IMR-90 (cell line): ENCODE data around the gene BNIP2. TPM values are rescaled to one million over a fixed set of nuclear protein-coding genes. Genes with fewer than 3 reads are reported as not detected.

Source experiments
- ATAC-seq: fragments of 200-7000 bp; cut with Tn5 transposase; 2 replicates; pipeline ENCODE4 v1.9.1; 2020; ENCODE audit warnings: low read depth, mild to moderate bottlenecking, moderate library complexity
- BruUV-seq: library from RNA; stranded (reverse); fragments of 400-500 nt; replicated peaks from 2 replicates; lab custom pipeline; 2021; lab: Mats Ljungman, UMichigan
- CTCF ChIA-PET: fragments of 300-600 bp; formaldehyde crosslinking; extraction: SDS; loops from one replicate; lab custom pipeline; 2021; ENCODE audit warnings: antibody characterized with exemption; lab: Yijun Ruan, JAX
- POLR2A ChIA-PET: fragments of 300-600 bp; sonication (Branson Sonifier 250); formaldehyde crosslinking; loops from one replicate; lab custom pipeline; 2022; ENCODE audit warnings: antibody characterized with exemption; ENCODE audit not compliant: unreplicated experiment; lab: Charles Lee
- DNase-seq: peaks from one replicate; pipeline ENCODE4 v3.0.0; 2013
- H2AFZ ChIP-seq: replicated peaks from 2 replicates; pipeline ENCODE3; 2013; ENCODE audit warnings: low read length, mild to moderate bottlenecking; ENCODE audit not compliant: poor library complexity
- H2AK5ac ChIP-seq: 2 replicates; pipeline ENCODE4 v1.6.1; 2013; ENCODE audit warnings: low read depth, low read length, inconsistent platforms
- H2AK9ac ChIP-seq: replicated peaks from 2 replicates; pipeline ENCODE3; 2013; ENCODE audit warnings: mild to moderate bottlenecking, low read depth, low read length, moderate library complexity; ENCODE audit not compliant: poor library complexity
- H2BK120ac ChIP-seq: 2 replicates; pipeline ENCODE4 v1.6.1; 2013; ENCODE audit warnings: low read depth, low read length, inconsistent platforms
- H2BK15ac ChIP-seq: 3 replicates; pipeline ENCODE4 v1.6.1; 2013; ENCODE audit warnings: low read depth, low read length, inconsistent platforms
- H2BK20ac ChIP-seq: 2 replicates; pipeline ENCODE4 v1.6.1; 2013; ENCODE audit warnings: low read depth, mild to moderate bottlenecking, inconsistent platforms, low read length, moderate library complexity
- H2BK5ac ChIP-seq: 2 replicates; pipeline ENCODE4 v1.6.1; 2013; ENCODE audit warnings: mild to moderate bottlenecking, low read depth, low read length, inconsistent platforms; ENCODE audit not compliant: poor library complexity, severe bottlenecking
- H3K14ac ChIP-seq: replicated peaks from 2 replicates; pipeline ENCODE4 v1.6.1; 2013; ENCODE audit warnings: low read depth, low read length, inconsistent platforms
- H3K18ac ChIP-seq: 2 replicates; pipeline ENCODE4 v1.6.1; 2013; ENCODE audit warnings: low read depth, low read length, control low read depth
- H3K23ac ChIP-seq: 2 replicates; pipeline ENCODE4 v1.6.1; 2013; ENCODE audit warnings: low read depth, low read length, inconsistent platforms
- H3K27ac ChIP-seq: 2 replicates; pipeline ENCODE4 v1.5.1; 2013; ENCODE audit warnings: mild to moderate bottlenecking, control low read depth, low read length; ENCODE audit not compliant: insufficient read depth
- H3K27me3 ChIP-seq: 2 replicates; pipeline ENCODE4 v1.6.1; 2013; ENCODE audit warnings: low read length; ENCODE audit not compliant: control insufficient read depth, insufficient read depth
- H3K36me3 ChIP-seq: 2 replicates; pipeline ENCODE4 v1.6.1; 2013; ENCODE audit warnings: low read length, mixed read lengths; ENCODE audit not compliant: control insufficient read depth, insufficient read depth
- H3K4ac ChIP-seq: 2 replicates; pipeline ENCODE4 v1.6.1; 2013; ENCODE audit warnings: low read depth, low read length, inconsistent platforms
- H3K4me1 ChIP-seq: 2 replicates; pipeline ENCODE4 v1.6.1; 2013; ENCODE audit warnings: low read length, mixed read lengths; ENCODE audit not compliant: control insufficient read depth, insufficient read depth
- H3K4me2 ChIP-seq: 2 replicates; pipeline ENCODE4 v1.6.1; 2013; ENCODE audit warnings: low read depth, mild to moderate bottlenecking, control low read depth, low read length, moderate library complexity
- H3K4me3 ChIP-seq: 2 replicates; pipeline ENCODE4 v1.5.1; 2013; ENCODE audit warnings: low read depth, mild to moderate bottlenecking, control low read depth, low read length, moderate library complexity; ENCODE audit not compliant: insufficient read depth
- H3K56ac ChIP-seq: 2 replicates; pipeline ENCODE4 v1.6.1; 2013; ENCODE audit warnings: low read length, inconsistent platforms; ENCODE audit not compliant: insufficient read depth; ENCODE audit errors: extremely low read depth
- H3K79me1 ChIP-seq, 2 experiments: 2 replicates each; pipeline ENCODE4 v1.6.1; 2013; ENCODE audit warnings: low read length in 2 of 2, inconsistent platforms in 1 of 2, low read depth in 1 of 2
- H3K9ac ChIP-seq: 2 replicates; pipeline ENCODE4 v1.6.1; 2013; ENCODE audit warnings: low read depth, low read length, control low read depth
- H3K9me1 ChIP-seq: 2 replicates; pipeline ENCODE4 v1.6.1; 2013; ENCODE audit warnings: low read length, inconsistent platforms; ENCODE audit not compliant: insufficient read depth
- H3K9me3 ChIP-seq: 2 replicates; pipeline ENCODE4 v1.6.1; 2013; ENCODE audit warnings: low read length; ENCODE audit not compliant: control insufficient read depth, insufficient read depth
- H4K20me1 ChIP-seq: 2 replicates; pipeline ENCODE4 v1.6.1; 2013; ENCODE audit warnings: low read length, inconsistent platforms; ENCODE audit not compliant: insufficient read depth
- H4K5ac ChIP-seq: 2 replicates; pipeline ENCODE4 v1.6.1; 2013; ENCODE audit warnings: mild to moderate bottlenecking, low read depth, low read length, control low read depth
- H4K8ac ChIP-seq, 2 experiments: 2 replicates each; pipeline ENCODE4 v1.6.1; 2013; ENCODE audit warnings: low read depth in 2 of 2, low read length in 2 of 2, control low read depth in 1 of 2, inconsistent platforms in 1 of 2
- H4K91ac ChIP-seq: 2 replicates; pipeline ENCODE4 v1.6.1; 2013; ENCODE audit warnings: low read depth, low read length, inconsistent platforms; ENCODE audit not compliant: insufficient read depth
- BHLHE40 ChIP-seq: fragments of 150-350 bp; IDR thresholded peaks from 2 replicates; pipeline ENCODE4 v1.6.1; 2016; ENCODE audit warnings: mild to moderate bottlenecking, low read depth, low read length
- CEBPB ChIP-seq: IDR thresholded peaks from 2 replicates; pipeline ENCODE4 v1.6.1; 2012; ENCODE audit warnings: low read depth, low read length, improper control_type of control experiment
- CHD1 ChIP-seq: IDR thresholded peaks from 2 replicates; pipeline ENCODE4 v1.6.1; 2012; ENCODE audit warnings: low read depth, low read length, improper control_type of control experiment
- ELK1 ChIP-seq: fragments of 150-350 bp; IDR thresholded peaks from 2 replicates; pipeline ENCODE4 v1.6.1; 2016; ENCODE audit warnings: low read depth, mild to moderate bottlenecking, low read length, moderate library complexity, borderline replicate concordance
- FOS ChIP-seq: fragments of 150-350 bp; IDR thresholded peaks from 2 replicates; pipeline ENCODE4 v1.6.1; 2016; ENCODE audit warnings: low read depth, low read length
- MAFK ChIP-seq: IDR thresholded peaks from 2 replicates; pipeline ENCODE4 v1.6.1; 2012; ENCODE audit warnings: low read depth, low read length, improper control_type of control experiment
- MXI1 ChIP-seq: IDR thresholded peaks from 2 replicates; pipeline ENCODE4 v1.6.1; 2012; ENCODE audit warnings: low read depth, mild to moderate bottlenecking, low read length, moderate library complexity, borderline replicate concordance
- RCOR1 ChIP-seq: IDR thresholded peaks from 2 replicates; pipeline ENCODE4 v1.6.1; 2012; ENCODE audit warnings: mild to moderate bottlenecking, low read length, improper control_type of control experiment; ENCODE audit not compliant: insufficient replicate concordance
- WGBS, 2 experiments: methylation state at CpG; one replicate each; pipeline versions ENCODE4 v1.1.5 to v1.1.7; 2013; ENCODE audit warnings: missing lambda C conversion rate in 2 of 2; ENCODE audit not compliant: insufficient read length in 1 of 2; ENCODE audit errors: extremely low coverage in 2 of 2; 5-methylcytosine and 5-hydroxymethylcytosine counted together
- dilution Hi-C: fragments of 300-500 bp; cut with HindIII; formaldehyde crosslinking; loops from one replicate; pipeline ENCODE4 v1.14.3; 2018; ENCODE audit warnings: low sequenced_read_pairs; ENCODE audit not compliant: unreplicated experiment
- in situ Hi-C: fragments of 300-500 bp; cut with MboI; formaldehyde crosslinking; loops from 3 replicates; pipeline ENCODE4 v1.14.3; 2019; ENCODE audit warnings: low sequenced_read_pairs, inconsistent platforms, mixed read lengths
- intact Hi-C: fragments of 100-400 bp; cut with micrococcal nuclease; formaldehyde crosslinking; loops from 2 replicates; pipeline ENCODE4 v1.10.0; 2022
- polyA plus RNA-seq, 3 experiments: library from polyadenylated mRNA; depleted of rRNA; stranded (reverse); fragments of >200 nt; gene quantifications; 2 replicates each; pipeline ENCODE4 v1.2.3, GENCODE V29; 2012; ENCODE audit warnings: low replicate concordance in 1 of 3
- total RNA-seq: library from RNA; depleted of rRNA; stranded (reverse); fragments of >200 nt; gene quantifications from 2 replicates; pipeline ENCODE4 v1.2.3, GENCODE V29; 2012
- TF ChIP-seq, protein P1 (sequence below): conservative IDR thresholded peaks from 2 replicates; pipeline ENCODE4 v1.5.1; 2012; ENCODE audit warnings: mild to moderate bottlenecking, low read depth, low read length, improper control_type of control experiment

Gene BNIP2
- total and polyA plus RNA-seq, 2 of the 4 experiments (the other 2 are of a cell fraction) = 36.9 to 47.3 TPM

- DNase-seq (no peak), ATAC-seq (no peak)
- Histone ChIP-seq H4K91ac (no peak overlapping the region), H3K4ac (no peak overlapping the region), H3K23ac (no peak overlapping the region), H3K4me3 (no peak overlapping the region), H3K36me3 (no peaks in the 10 kb centered on the region), H2AK5ac (no peak overlapping the region), H3K9me3 (no peaks in the 10 kb centered on the region), H4K8ac (no peak overlapping the region), H2AFZ (no peak overlapping the region), H3K4me2 (no peak overlapping the region), H3K18ac (no peak overlapping the region), H4K5ac (no peak overlapping the region), H2BK20ac (no peak overlapping the region), H2BK15ac (no peak overlapping the region), H3K79me1 (no peaks in the 10 kb centered on the region), H3K4me1 (no peaks in the 10 kb centered on the region), H3K9ac (no peak overlapping the region), H3K14ac (no peak overlapping the region), H3K56ac (no peak overlapping the region), H2AK9ac (no peak overlapping the region), H4K20me1 (no peaks in the 10 kb centered on the region), H2BK5ac (no peak overlapping the region), H2BK120ac (no peak overlapping the region), H3K9me1 (no peaks in the 10 kb centered on the region), H3K27ac (no peak overlapping the region), H3K27me3 (peaks cover 21% of the 10 kb centered on the region)
- intact Hi-C loops = no loop called here
- POLR2A ChIA-PET = no interaction called here
- dilution Hi-C loops = no loop called here
- in situ Hi-C loops = loop anchor here (10.0 kb wide), 1 partner anchor 601 kb away; no protein-coding TSS in a partner anchor
- WGBS, 2 experiments = no CpG with 5 or more reads among the region's 7 CpGs
- no TSS peak for BruUV-seq
- CTCF ChIA-PET = interaction anchor here (1.4 to 2.4 kb wide), 2 partner anchors 603 to 797 kb away, joined by 3 to 16 read pairs; no protein-coding TSS in a partner anchor
- no peak for TF ChIP-seq FOS
- TF ChIP-seq CEBPB = no peak
- TF ChIP-seq MXI1 = no peak
- no peak for TF ChIP-seq ELK1
- TF ChIP-seq MAFK = no peak
- TF ChIP-seq RCOR1 = no peak
- TF ChIP-seq, protein P1, sequence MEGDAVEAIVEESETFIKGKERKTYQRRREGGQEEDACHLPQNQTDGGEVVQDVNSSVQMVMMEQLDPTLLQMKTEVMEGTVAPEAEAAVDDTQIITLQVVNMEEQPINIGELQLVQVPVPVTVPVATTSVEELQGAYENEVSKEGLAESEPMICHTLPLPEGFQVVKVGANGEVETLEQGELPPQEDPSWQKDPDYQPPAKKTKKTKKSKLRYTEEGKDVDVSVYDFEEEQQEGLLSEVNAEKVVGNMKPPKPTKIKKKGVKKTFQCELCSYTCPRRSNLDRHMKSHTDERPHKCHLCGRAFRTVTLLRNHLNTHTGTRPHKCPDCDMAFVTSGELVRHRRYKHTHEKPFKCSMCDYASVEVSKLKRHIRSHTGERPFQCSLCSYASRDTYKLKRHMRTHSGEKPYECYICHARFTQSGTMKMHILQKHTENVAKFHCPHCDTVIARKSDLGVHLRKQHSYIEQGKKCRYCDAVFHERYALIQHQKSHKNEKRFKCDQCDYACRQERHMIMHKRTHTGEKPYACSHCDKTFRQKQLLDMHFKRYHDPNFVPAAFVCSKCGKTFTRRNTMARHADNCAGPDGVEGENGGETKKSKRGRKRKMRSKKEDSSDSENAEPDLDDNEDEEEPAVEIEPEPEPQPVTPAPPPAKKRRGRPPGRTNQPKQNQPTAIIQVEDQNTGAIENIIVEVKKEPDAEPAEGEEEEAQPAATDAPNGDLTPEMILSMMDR = no peak
- no peak for TF ChIP-seq BHLHE40
- TF ChIP-seq CHD1 = no peak
Observed at GRCh38 chr15:59723687-59724346, 34.7 kb upstream of the BNIP2 start.
